Raji (cell line): ENCODE results near the gene RAB36.

ENCODE experiments used
- POLR2A ChIP-seq: IDR thresholded peaks from 2 replicates; pipeline ENCODE4 v1.6.1; 2011; ENCODE audit warnings: low read depth, low read length, control low read depth; ENCODE audit not compliant: insufficient read depth

Gene RAB36

DNA sequence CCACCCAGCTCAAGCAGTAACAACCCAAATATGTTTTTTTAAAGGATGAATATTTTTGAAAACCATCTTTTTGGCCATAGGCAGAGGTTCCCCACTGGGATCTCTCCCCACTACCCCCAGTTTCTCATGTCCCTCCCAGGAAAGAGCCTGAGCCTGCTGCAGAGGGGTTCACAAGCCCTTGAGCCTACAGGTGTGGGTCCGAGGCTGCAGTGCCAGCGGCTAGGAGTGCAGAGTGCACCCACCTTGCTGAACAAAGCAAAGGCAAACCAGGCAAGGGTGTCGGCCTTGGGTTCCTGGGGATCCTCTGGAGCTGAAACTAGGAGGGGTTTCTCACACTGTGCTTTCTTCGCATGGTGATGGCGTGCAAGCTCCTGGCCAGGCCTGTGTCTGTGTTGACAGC lies 40.0 kb upstream of the RAB36 start:
- TF ChIP-seq POLR2A = no peak

DNA sequence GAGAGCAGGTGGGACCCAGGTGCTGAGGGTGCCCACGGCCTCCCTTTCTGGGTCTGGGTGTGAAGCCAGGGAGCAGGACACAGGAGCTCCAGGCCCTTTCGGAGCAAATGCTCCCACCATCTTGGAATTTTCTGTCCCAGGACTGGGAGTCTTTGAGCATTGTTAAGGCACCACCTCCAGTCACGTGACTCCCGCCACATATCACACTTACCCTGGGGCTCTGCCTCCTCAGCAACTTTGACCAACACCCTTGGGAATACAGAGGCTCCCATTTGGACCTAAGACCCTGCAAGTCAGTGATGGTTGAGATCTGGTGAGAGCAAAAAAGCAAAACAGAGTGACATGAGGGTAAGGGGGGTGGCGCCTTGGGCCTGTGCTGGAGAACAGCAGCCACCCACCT lies 39.4 kb upstream of the RAB36 start:
- no peak for TF ChIP-seq POLR2A

DNA sequence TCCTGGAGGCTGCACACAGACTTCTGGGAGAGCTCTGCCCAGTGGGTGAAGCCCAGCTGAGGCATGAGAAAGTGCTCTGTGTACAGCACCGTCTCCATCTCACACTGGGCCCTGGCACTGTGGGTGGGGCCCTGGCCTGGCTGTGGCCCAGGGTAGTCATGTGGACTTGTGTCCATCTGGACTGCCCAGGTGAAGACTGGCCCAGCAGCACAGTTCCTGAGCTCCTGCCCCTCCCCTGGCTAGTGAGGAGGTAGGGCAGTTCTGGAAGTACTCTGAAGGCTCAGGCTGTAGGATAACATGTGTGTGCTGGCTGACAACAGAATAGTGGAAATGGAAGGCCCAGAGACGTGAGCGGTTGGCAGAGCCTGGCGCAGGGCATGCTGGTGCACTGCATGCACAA lies 38.9 kb upstream of the RAB36 start:
- no peak for TF ChIP-seq POLR2A

DNA sequence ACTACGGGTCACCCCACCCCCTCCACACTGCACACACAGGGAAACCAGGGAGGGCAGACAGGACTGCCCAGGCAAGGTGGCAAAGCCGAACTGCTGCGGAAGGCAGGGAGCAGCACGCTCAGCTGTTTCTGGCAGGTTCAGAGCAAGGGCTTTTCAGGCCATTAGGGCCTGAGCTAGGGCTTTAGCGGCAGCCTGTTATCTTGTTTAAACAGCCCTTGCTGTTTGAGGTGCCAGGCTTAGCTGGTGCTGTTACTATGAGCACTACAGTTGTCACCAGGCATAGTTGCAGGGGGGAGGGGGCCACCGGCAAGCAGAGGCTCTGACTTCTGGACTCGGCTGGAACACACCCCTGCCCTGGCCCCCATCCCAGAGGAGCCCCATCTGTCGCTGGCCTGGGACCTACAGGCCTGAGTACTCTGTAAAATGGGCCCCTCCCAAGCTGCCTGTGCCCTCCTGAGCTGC lies 38.3 kb upstream of the RAB36 start:
- TF ChIP-seq POLR2A = no peak

DNA sequence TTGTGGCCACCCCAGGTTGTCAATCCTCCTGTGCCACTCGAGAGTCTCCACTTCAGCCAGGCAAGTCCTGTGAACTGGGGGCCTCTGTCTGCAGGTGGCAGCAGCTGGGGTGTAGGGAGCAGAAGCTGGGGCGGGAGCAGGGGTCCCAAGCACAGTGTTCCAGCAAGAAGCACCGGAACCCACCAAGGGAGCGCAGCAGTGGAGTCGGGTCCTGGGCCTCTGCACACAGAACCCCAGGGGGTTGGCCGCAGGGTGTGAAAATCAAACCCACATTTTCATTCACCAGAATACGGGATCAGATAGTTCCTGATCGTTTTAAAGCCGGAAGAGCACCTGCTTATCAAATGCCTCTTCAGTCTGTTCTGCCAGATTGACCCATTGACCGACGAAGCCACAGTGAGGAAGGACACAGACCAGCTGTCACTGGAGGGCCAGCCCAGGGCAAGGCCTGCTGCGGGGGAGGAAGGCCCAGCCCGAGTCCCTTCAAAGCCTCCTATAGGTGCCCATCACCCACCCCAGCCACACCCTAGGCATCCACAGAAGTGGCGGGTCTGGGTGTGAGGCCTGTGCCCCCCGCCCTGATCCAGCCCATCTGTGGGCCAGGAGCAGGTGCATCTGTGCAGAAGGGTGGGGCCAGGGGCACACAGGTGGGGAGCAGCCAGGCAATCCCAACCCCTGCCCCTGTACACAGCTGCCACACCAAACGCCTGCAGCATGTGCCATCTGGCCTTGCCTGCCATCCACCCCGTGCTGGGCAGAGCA lies 37.6 kb upstream of the RAB36 start:
- no peak for TF ChIP-seq POLR2A

DNA sequence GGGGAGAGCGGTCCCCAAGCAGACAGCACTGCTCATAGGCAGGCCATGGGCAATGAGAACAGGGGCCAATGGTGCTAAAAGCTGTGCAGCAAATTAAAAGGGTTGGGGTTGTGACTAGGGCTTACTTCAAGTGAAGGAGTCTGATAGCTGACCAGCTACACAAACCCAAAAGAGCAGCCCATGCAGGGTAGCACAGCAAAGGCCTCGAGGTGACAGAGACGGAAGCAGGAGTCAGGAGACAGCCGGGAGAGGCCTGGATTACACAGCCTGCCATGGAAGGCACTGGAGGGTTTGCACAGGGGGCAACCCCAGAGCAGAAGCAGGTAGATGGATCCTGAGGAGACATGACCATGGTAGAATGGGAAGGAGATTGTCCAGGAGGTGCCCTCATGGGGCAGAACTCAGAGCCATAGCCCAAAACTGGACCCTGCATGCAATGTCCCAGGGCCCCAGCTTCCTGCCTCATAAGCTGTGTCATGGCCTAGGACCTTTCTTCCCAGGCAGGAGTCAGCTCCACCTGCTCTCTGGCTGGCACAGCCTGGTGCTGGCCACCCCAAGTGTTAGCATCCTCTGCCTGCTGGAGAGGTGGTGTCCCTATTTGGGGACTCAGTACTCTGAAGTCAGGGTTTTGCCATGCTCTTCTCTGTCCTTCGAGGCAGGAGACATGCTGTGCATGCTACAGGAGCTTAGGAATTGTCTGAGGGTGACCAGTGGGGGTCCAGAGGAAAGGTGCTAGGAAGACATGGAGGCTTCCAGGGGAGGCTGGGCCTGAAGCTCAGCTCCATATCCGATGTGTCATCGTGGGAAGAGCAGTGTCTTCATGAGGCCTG lies 36.8 kb upstream of the RAB36 start:
- no peak for TF ChIP-seq POLR2A

DNA sequence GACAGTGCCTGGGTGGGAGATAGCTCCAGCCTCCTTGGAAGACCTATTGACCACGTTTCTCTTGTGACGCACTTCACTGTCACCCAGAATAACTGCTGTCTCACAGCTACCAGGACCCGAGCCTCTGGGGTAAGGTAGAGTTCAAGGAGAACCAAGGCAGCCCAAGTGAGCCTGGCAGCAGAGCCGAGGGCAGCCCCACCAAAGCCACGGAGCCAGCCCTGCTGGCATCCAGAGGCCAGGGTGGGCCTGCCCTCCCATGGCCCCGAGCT lies 36.3 kb upstream of the RAB36 start:
- no peak for TF ChIP-seq POLR2A

DNA sequence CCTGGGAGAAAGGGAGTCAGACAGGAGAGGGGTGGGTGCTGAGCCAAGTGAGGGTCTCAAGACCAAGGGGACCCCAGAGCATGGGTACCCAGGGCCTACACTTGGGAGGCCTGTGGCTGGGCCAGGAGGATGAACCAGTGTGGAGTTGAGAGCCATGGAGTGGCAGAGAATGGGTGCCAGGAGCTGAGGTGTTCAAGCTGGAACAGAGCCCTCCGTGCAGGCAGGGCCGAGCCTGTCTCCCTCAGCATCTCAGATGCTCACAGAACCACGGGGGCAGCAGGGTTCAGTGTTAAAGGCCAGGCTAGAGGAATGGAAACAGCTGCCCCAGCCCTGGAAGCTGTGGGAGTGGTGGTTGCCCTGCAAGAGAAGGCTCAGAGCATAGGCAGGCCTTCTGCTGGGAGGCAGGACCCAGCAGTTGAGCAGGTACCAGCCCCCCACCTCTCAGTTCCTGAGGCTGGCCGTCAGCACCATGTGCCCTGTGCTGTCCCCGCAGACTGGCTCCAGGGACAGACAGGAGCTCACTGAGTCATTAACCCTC lies 35.8 kb upstream of the RAB36 start:
- TF ChIP-seq POLR2A = no peak

DNA sequence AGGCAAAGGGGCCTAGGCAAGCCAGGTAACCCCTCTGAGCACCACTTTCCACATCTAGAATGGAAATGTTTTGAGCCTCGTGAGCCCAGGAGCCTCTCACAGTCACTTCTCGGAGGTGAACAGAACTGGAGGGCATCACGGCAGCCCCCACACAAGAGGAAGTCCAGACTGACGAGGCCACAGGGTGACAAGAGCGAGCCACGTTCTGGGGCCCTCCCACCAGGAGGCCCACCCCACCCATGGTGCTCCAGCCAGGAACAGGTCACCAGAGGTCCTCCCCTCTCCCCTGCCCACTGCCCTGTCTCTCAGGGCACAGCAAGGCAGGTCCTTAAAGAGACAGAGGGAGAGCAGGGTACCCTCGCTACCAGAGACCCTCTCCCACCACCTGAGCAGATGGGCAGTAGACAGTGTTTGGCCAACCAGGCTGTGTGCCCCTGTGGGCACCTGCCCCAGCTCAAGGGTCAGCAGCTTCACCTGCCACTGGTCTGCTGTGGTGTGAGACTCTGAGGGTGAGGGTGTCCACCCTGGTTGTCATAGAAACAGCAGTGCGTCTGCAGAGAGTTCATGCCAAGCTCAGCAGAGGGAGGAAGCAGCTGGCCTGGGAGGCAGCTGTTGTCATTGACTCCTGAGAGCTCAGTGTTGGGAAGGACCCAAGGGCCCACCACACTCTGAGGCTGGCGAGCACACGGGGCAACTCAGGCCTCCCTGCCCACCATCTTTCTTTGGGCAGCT lies 34.9 kb upstream of the RAB36 start:
- TF ChIP-seq POLR2A = no peak

DNA sequence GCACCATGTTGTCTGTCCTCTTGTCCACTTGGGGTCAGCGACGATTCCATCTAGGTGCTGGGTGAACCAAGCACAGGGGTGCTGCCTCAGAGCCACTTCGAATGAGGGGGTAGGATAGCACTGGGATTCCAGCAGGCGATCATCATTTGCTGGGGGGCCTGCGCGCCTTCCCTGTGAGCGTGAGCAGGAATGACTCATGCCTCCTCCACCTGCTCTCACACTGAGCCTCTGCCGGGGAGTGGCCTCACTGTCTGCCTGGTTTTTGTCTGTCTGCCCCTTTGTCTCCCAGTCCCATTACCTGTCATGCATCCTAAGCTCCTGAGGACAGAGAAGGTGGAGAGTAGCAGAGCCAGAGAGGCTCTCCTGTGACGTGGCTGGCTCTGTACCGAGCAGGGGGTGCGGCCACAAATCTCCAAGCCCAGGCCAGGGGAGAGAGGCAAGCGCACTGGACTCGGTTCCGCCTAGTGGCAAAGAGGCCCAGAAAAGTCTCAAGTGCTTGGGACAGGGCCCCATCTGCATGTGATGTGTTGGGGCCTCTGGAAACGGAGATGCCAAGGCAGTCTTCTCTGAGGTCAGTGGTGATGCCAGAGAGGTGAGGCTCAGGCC lies 34.3 kb upstream of the RAB36 start:
- no peak for TF ChIP-seq POLR2A

DNA sequence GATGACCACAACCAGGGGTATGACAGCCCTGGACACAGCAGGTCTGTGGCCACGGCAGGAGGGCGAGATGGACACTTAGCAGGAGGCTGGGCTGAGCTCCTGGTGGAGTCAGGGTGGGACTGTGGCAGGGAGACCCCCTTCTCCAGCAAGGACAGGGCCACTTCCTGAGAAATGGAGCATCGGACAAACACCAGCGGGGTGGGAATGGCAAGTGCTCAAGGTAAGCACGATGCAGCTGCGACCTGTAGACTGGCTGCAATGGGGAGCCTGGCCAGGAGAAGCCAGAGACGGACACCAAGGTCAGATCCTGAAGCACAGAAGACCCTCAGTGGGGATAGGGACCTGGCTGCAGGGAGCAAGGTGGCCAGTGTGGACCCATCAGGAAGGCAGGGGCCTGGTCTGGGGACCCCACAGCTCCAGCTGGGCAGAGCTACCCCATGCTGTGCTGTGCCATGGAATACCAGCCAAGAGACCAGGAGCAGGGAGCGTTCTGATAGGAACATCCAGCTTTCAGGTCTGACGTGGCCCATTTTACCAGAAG lies 32.7 kb upstream of the RAB36 start:
- TF ChIP-seq POLR2A = no peak

DNA sequence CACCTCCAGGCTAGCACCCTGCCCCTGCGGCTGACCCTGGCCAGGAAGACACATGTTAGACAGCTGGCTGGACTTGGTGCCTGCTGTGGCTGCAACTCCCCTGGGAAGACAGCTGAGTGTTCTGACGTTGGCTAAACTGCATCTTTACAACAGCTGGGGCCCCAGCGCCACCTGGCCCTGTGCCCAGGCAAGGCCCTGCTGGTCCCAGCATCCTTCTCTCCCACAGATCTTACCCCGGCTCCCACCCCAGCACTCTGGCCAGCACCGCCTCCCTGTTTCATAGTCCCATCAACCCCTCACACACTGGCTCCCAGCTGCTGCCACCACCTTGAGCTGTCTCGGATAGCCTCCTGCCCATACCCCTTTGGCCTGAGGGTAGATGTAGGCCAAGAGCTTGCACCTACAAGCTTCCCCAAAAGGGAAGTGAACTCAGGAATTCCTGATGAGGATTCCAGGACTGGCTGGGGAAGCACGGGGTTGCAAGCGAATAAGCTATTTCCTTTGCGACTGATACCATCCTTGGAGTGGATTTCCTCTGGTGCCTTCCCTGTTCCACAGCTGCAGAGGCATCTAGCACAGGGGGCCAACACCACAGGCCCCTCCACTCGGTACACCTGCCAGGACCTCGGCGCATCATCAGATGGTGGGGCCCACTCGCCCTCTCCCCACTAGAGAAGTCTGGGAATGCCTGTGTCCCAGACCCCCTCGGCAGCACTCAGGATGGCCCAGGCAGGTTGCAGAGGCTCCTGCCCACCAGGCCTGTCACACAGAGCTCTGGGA lies 32.0 kb upstream of the RAB36 start:
- no peak for TF ChIP-seq POLR2A

DNA sequence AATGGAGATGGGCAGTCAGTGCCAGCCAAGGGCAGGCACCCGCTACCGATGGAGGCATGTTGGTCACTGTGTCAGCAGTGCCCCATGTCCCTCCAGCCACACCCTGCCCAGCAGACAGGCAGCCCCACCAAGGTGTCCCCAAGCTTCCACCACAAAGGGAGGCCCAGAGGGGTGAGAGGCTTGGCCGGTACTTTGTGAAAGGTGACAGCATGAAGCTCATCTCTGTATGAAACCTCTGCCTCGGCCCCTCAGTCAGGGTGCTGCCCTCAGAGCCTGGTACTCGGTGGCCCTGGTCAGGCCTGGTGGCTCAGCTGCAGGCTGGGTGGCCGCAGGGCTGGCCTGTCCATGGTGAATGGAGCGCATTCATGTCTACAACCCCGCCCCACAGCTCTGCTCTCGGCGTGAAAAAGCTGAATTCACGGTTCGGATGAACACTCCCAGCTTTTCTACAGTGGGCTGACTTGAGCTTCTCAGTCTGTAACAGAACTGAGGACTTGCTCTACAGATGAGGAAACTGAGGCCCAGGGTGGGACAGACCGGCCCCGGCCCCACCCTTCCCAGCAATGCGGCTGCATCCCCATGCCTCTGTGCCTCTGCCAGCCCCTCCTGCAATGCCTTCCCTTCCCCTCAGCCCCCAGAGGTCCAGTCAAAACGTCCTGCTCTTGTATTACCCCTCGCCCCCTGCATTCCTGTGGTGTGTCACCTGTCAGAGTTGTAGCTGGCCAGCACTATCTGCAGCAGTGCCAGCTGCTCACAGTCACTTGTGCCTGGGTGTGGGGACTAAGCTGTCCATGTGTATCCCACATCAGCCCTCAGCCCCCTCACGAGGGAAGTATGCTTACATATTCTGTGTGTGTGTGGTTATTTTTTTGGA lies 31.2 kb upstream of the RAB36 start:
- no peak for TF ChIP-seq POLR2A

DNA sequence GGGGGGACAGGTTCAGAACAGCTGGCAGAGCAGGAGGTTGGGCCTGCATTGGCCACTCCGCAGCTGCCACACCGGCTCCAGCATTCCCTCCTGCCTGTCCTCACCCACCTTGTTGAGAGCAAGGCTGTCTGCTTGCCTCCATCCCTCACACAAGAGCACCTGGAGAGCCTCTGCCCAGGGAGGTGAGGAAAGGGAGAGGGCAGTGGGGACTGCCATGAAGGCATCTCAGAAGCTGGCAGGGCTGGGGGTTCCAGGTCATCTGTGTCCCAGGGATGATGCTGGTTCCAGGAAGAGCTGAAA lies 30.6 kb upstream of the RAB36 start:
- TF ChIP-seq POLR2A = no peak

DNA sequence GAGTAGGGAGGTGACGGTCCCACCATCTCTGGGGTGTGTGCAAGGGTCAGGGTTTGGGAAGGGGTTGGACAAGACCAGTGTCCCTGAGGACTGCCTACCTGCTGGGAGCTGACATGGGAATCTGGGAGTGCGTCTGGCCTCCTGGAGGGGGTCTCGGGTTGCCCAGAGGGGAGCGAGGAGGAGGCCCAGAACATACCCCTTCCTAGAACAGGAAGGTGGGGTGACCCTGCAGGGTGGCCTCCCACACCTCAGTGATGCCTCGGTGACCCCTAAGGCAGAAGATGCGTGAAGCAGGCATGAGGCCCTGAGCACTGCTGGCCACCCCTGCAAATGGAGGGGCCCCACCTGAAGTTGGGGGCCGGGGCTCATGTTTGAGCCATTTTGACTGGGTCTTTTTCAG lies 29.9 kb upstream of the RAB36 start:
- TF ChIP-seq POLR2A = no peak
